GM12878 (cell line): ENCODE results near the gene ST7. TPM values are rescaled to one million over a fixed set of nuclear protein-coding genes. Genes with fewer than 3 reads are reported as not detected.

Experiments
- ATAC-seq: fragments of 200-7000 bp; cut with Tn5 transposase; 3 replicates; pipeline ENCODE4 v1.9.1; 2020; ENCODE audit warnings: mild to moderate bottlenecking, moderate library complexity
- BruUV-seq: library from RNA; stranded (reverse); fragments of 400-500 nt; replicated peaks from 2 replicates; lab custom pipeline; 2021; lab: Mats Ljungman, UMichigan
- CTCF ChIA-PET: fragments of 300-600 bp; sonication (Branson Sonifier 250); formaldehyde crosslinking; extraction: SDS; loops from one replicate; lab custom pipeline; 2021; ENCODE audit warnings: inconsistent platforms; lab: Yijun Ruan, JAX
- POLR2A ChIA-PET: fragments of 350-600 bp; formaldehyde crosslinking; extraction: SDS; loops from one replicate; lab custom pipeline; 2021; ENCODE audit warnings: inconsistent platforms; lab: Charles Lee
- RAD21 ChIA-PET: fragments of 300-600 bp; sonication (Branson Sonifier 250); formaldehyde crosslinking; loops from one replicate; lab custom pipeline; 2023; ENCODE audit warnings: antibody characterized with exemption; ENCODE audit not compliant: unreplicated experiment; lab: Charles Lee
- SMC1A ChIA-PET: fragments of 300-600 bp; sonication (Branson Sonifier 250); formaldehyde crosslinking; loops from one replicate; lab custom pipeline; 2023; ENCODE audit not compliant: unreplicated experiment, uncharacterized antibody; lab: Charles Lee
- DNase-seq: peaks from one replicate; pipeline ENCODE4 v3.0.0-alpha.2; 2011; ENCODE audit warnings: low read depth, low spot score
- FAIRE-seq: peaks from 3 replicates; lab custom pipeline; 2011; peaks lifted over from hg19 to GRCh38; lab: Jason Lieb, UNC
- H2AFZ ChIP-seq: 2 replicates; pipeline ENCODE4 v1.6.0; 2011; ENCODE audit warnings: low read depth, low read length, control low read depth; ENCODE audit not compliant: control insufficient read depth
- H3K27ac ChIP-seq: 2 replicates; pipeline ENCODE4 v1.5.1; 2011; ENCODE audit warnings: control low read depth; ENCODE audit not compliant: control insufficient read depth, insufficient read depth
- H3K27me3 ChIP-seq, 2 experiments: replicated peaks in 1 of 2; 2 replicates each; pipeline versions ENCODE4 v1.6.0 to v1.6.1; 2011; ENCODE audit warnings: low read length in 1 of 2; ENCODE audit not compliant: control insufficient read depth in 2 of 2, insufficient read depth in 2 of 2
- H3K36me3 ChIP-seq, 2 experiments: 2 replicates each; pipeline ENCODE4 v1.5.1; 2011; ENCODE audit warnings: low read length in 1 of 2; ENCODE audit not compliant: control insufficient read depth in 2 of 2, insufficient read depth in 2 of 2
- H3K4me1 ChIP-seq: 2 replicates; pipeline ENCODE4 v1.6.1; 2011; ENCODE audit warnings: mild to moderate bottlenecking, low read length, moderate library complexity, mixed read lengths; ENCODE audit not compliant: control insufficient read depth, insufficient read depth
- H3K4me2 ChIP-seq: 2 replicates; pipeline ENCODE4 v1.6.0; 2011; ENCODE audit warnings: control low read depth; ENCODE audit not compliant: control insufficient read depth, insufficient read depth
- H3K4me3 ChIP-seq: fragments of 200-600 bp; sonication (generic); 2 replicates; pipeline ENCODE4 v1.5.1; 2016
- H3K79me2 ChIP-seq: 2 replicates; pipeline ENCODE4 v1.6.0; 2011; ENCODE audit warnings: low read length; ENCODE audit not compliant: control insufficient read depth, insufficient read depth
- H3K9ac ChIP-seq: 2 replicates; pipeline ENCODE4 v1.8.0; 2011; ENCODE audit warnings: low read length, control low read depth, mixed read lengths; ENCODE audit not compliant: control insufficient read depth, insufficient read depth
- H3K9me3 ChIP-seq: replicated peaks from 3 replicates; pipeline ENCODE4 v1.5.1; 2011; ENCODE audit warnings: mild to moderate bottlenecking, low read length; ENCODE audit not compliant: control insufficient read depth, insufficient read depth
- H4K20me1 ChIP-seq: 2 replicates; pipeline ENCODE4 v1.6.0; 2011; ENCODE audit not compliant: control insufficient read depth, insufficient read depth
- RAD51 ChIP-seq: fragments of 450-650 bp; IDR thresholded peaks from 2 replicates; pipeline ENCODE4 v1.6.1; 2016; ENCODE audit warnings: moderate library complexity, mild to moderate bottlenecking, inconsistent platforms
- STAT1 ChIP-seq: fragments of 450-650 bp; conservative IDR thresholded peaks from 2 replicates; pipeline ENCODE4 v1.6.1; 2014; ENCODE audit warnings: antibody characterized with exemption, mild to moderate bottlenecking
- TCF3 ChIP-seq: IDR thresholded peaks from 2 replicates; pipeline ENCODE4 v1.6.1; 2012; ENCODE audit warnings: low read depth, mild to moderate bottlenecking, low read length, borderline replicate concordance; ENCODE audit not compliant: insufficient read depth
- in situ Hi-C: fragments of 300-500 bp; cut with MboI; formaldehyde crosslinking; loops from 9 replicates; pipeline ENCODE4 v1.14.3; 2018; ENCODE audit warnings: mixed read lengths
- intact Hi-C: fragments of 100-400 bp; cut with micrococcal nuclease; formaldehyde crosslinking; loops from one replicate; pipeline ENCODE4 v1.14.2; 2022; ENCODE audit not compliant: unreplicated experiment
- polyA plus RNA-seq, 11 experiments: library from polyadenylated mRNA; depleted of rRNA in 4 of 11; unstranded in 6 of 11; stranded (reverse) in 5 of 11; fragments of >200 nt; fragmentation: Nextera tagmentation in 4 of 11; fragmentation: Illumina TruSeq in 1 of 11; extraction: Ambion mirVana in 4 of 11; extraction: Trizol in 1 of 11; gene quantifications; 1 replicate in 1 of 11; 2 replicates in 10 of 11; pipeline versions ENCODE4 v1.2.1 to v1.2.3, GENCODE V29; 2011 to 2016; ENCODE audit warnings: inconsistent platforms in 2 of 11, missing spikeins in 2 of 11, low read depth in 1 of 11
- total RNA-seq, 4 experiments: library from RNA; depleted of rRNA in 3 of 4; stranded (reverse); fragments of >200 nt in 3 of 4; fragmentation: Illumina TruSeq in 1 of 4; extraction: Trizol in 1 of 4; gene quantifications; 2 replicates each; pipeline versions ENCODE4 v1.2.1 to v1.2.3, GENCODE V29; 2013 to 2021

ST7 gene
- total and polyA plus RNA-seq, 10 of the 15 experiments (the other 5 are each of a cell fraction or from before 2014, with no cell fraction given): 27.7 to 76.4 (median 53.6) TPM

GRCh38 chr7:117211614-117212013 is 258.3 kb downstream of the ST7 start:
- no peak overlapping the region for H3K27ac ChIP-seq
- no peaks in the 10 kb centered on the region for H3K79me2 ChIP-seq
- in situ Hi-C loops (loop anchor here (5.0 kb wide), 1 partner anchor 176 kb away; no protein-coding TSS in a partner anchor), intact Hi-C loops (loop anchor here (5.0 kb wide), 2 partner anchors 101 to 506 kb away; no protein-coding TSS in a partner anchor)
- no peaks in the 10 kb centered on the region for H3K4me1 ChIP-seq
- CTCF ChIA-PET: interaction anchor here (0.9 to 3.4 kb wide), 4 partner anchors 99 to 182 kb away, joined by 3 to 36 read pairs (median 6); no protein-coding TSS in a partner anchor
- ATAC-seq (no peak), DNase-seq (no peak), FAIRE-seq (no peak)
- no TSS peak for BruUV-seq
- H2AFZ ChIP-seq: no peak overlapping the region
- no peak for TF ChIP-seq STAT1
- TF ChIP-seq RAD51: no peak
- TF ChIP-seq TCF3: no peak
- H3K27me3 ChIP-seq: no peaks in the 10 kb centered on the region
- no peak overlapping the region for H3K4me3 ChIP-seq
- POLR2A ChIA-PET: interaction anchor here (0.6 kb wide), 2 partner anchors 19 to 181 kb away, joined by 5 to 7 read pairs; no protein-coding TSS in a partner anchor
- RAD21 ChIA-PET: interaction anchor here (1.0 to 2.6 kb wide), 2 partner anchors 99 to 169 kb away, joined by 4 to 36 read pairs; no protein-coding TSS in a partner anchor
- H3K4me2 ChIP-seq: no peak overlapping the region
- SMC1A ChIA-PET: interaction anchor here (1.5 to 7.2 kb wide), 5 partner anchors 39 to 226 kb away, joined by 3 to 109 read pairs (median 9); no protein-coding TSS in a partner anchor
- H4K20me1 ChIP-seq: no peaks in the 10 kb centered on the region
- H3K9ac ChIP-seq: no peak overlapping the region
- peaks cover 3 to 7% of the 10 kb centered on the region in 2 experiments; a peak in 3 of 4 replicates for H3K36me3 ChIP-seq
- no peaks in the 10 kb centered on the region for H3K9me3 ChIP-seq
